Measurements from ENCODE around the gene PARD3B.

- TF ChIP-seq MYC (IDR thresholded peaks at IDR 0.05; ENCODE audit: low read depth, low read length): no peak
- no peak for TF ChIP-seq CTCF (IDR thresholded peaks at IDR 0.05; ENCODE audit: low read depth, low read length)
- TF ChIP-seq POLR2A (IDR thresholded peaks at IDR 0.05; ENCODE audit: extremely low read depth, insufficient read length): no peak
- TF ChIP-seq MAX (IDR thresholded peaks at IDR 0.05; ENCODE audit: low read depth, low read length): no peak
Observed at GRCh38 chr2:205216092-205216491, 670.8 kb downstream of the PARD3B start.
